ENCODE data around the gene IGF1R.
A peak's percentile ranks its signal among the peaks of the same experiment; 100 is the strongest.

The IGF1R gene

GRCh38 chr15:98684995-98685525 is 36.7 kb downstream of the IGF1R start:
- TF ChIP-seq CTCF (IDR thresholded peaks at IDR 0.05; ENCODE audit: low read depth, low read length), result no peak
- no peak overlapping the region for H3K4me3 ChIP-seq (replicated peaks in 1 of 2; ENCODE audit: low read depth in 2 of 2, low read length in 2 of 2)
- DNase-seq (ENCODE audit: low read depth in 2 of 2), result no peak

GRCh38 chr15:98686983-98687382 is 38.6 kb downstream of the IGF1R start:
- no peak for DNase-seq (ENCODE audit: low read depth in 2 of 2)
- no peak for TF ChIP-seq CTCF (IDR thresholded peaks at IDR 0.05; ENCODE audit: low read depth, low read length)
- H3K4me3 ChIP-seq (replicated peaks in 1 of 2; ENCODE audit: low read depth in 2 of 2, low read length in 2 of 2), result no peak overlapping the region

GRCh38 chr15:98689431-98689861 is 41.1 kb downstream of the IGF1R start:
- no peak for TF ChIP-seq CTCF (IDR thresholded peaks at IDR 0.05; ENCODE audit: low read depth, low read length)
- no peak overlapping the region for H3K4me3 ChIP-seq (replicated peaks in 1 of 2; ENCODE audit: low read depth in 2 of 2, low read length in 2 of 2)
- peak; percentile 34 to 76 for DNase-seq (ENCODE audit: low read depth in 2 of 2)

- no peak for DNase-seq (ENCODE audit: low read depth in 2 of 2)
- H3K4me3 ChIP-seq (replicated peaks in 1 of 2; ENCODE audit: low read depth in 2 of 2, low read length in 2 of 2), result no peak overlapping the region
- TF ChIP-seq CTCF (IDR thresholded peaks at IDR 0.05; ENCODE audit: low read depth, low read length), result no peak
Observed at GRCh38 chr15:98690272-98690950, 42.1 kb downstream of the IGF1R start.

GRCh38 chr15:98692213-98692612 is 43.9 kb downstream of the IGF1R start:
- DNase-seq (ENCODE audit: low read depth in 2 of 2), result no peak
- no peak for TF ChIP-seq CTCF (IDR thresholded peaks at IDR 0.05; ENCODE audit: low read depth, low read length)
- no peak overlapping the region for H3K4me3 ChIP-seq (replicated peaks in 1 of 2; ENCODE audit: low read depth in 2 of 2, low read length in 2 of 2)

GRCh38 chr15:98694161-98694560 is 45.8 kb downstream of the IGF1R start:
- no peak overlapping the region for H3K4me3 ChIP-seq (replicated peaks in 1 of 2; ENCODE audit: low read depth in 2 of 2, low read length in 2 of 2)
- TF ChIP-seq CTCF (IDR thresholded peaks at IDR 0.05; ENCODE audit: low read depth, low read length), result no peak
- DNase-seq (ENCODE audit: low read depth in 2 of 2), result no peak
